Hepatocyte (in vitro differentiated cells): ENCODE data around the gene FMO5. TPM values are rescaled to one million over a fixed set of nuclear protein-coding genes. Genes with fewer than 3 reads are reported as not detected.

ENCODE experiments used
- DNase-seq: peaks from one replicate; pipeline ENCODE4 v3.0.0-alpha.2; 2016; ENCODE audit warnings: low spot score
- H2AFZ ChIP-seq: fragments of 200-600 bp; sonication (generic); 2 replicates; pipeline ENCODE4 v1.6.0; 2016; ENCODE audit warnings: antibody characterized with exemption, mild to moderate bottlenecking
- H3K27ac ChIP-seq: fragments of 200-600 bp; sonication (generic); 2 replicates; pipeline ENCODE4 v1.5.1; 2016; ENCODE audit warnings: mild to moderate bottlenecking
- H3K27me3 ChIP-seq: fragments of 200-600 bp; sonication (generic); 2 replicates; pipeline ENCODE4 v1.6.1; 2016
- H3K36me3 ChIP-seq: fragments of 200-600 bp; sonication (generic); replicated peaks from 2 replicates; pipeline ENCODE4 v1.5.1; 2016; ENCODE audit warnings: low read depth; ENCODE audit not compliant: insufficient read depth
- H3K4me1 ChIP-seq: fragments of 200-600 bp; sonication (generic); 2 replicates; pipeline ENCODE4 v1.5.1; 2016; ENCODE audit warnings: mild to moderate bottlenecking, moderate library complexity; ENCODE audit not compliant: insufficient read depth
- H3K4me2 ChIP-seq: fragments of 200-600 bp; sonication (generic); 2 replicates; pipeline ENCODE4 v1.6.0; 2016
- H3K4me3 ChIP-seq: fragments of 200-600 bp; sonication (generic); 2 replicates; pipeline ENCODE4 v1.5.1; 2016; ENCODE audit warnings: mild to moderate bottlenecking
- H3K79me2 ChIP-seq: fragments of 200-600 bp; sonication (generic); 2 replicates; pipeline ENCODE4 v1.6.0; 2017; ENCODE audit warnings: mild to moderate bottlenecking
- H3K9me2 ChIP-seq: fragments of 200-600 bp; sonication (generic); replicated peaks from 2 replicates; pipeline ENCODE4 v1.6.0; 2017; ENCODE audit warnings: mild to moderate bottlenecking; ENCODE audit not compliant: insufficient read depth
- H3K9me3 ChIP-seq: fragments of 200-600 bp; sonication (generic); 2 replicates; pipeline ENCODE4 v1.5.1; 2016; ENCODE audit warnings: low read depth, mild to moderate bottlenecking
- H4K20me1 ChIP-seq: fragments of 200-600 bp; sonication (generic); 2 replicates; pipeline ENCODE4 v1.6.0; 2016; ENCODE audit warnings: mild to moderate bottlenecking; ENCODE audit not compliant: insufficient read depth, poor library complexity, severe bottlenecking
- CTCF ChIP-seq: fragments of 200-600 bp; sonication (generic); IDR thresholded peaks from 2 replicates; pipeline ENCODE4 v1.5.1; 2016; ENCODE audit warnings: antibody characterized with exemption, mild to moderate bottlenecking; ENCODE audit not compliant: poor library complexity
- EZH2 ChIP-seq: fragments of 200-600 bp; sonication (generic); IDR thresholded peaks from 2 replicates; pipeline ENCODE4 v1.6.1; 2016; ENCODE audit warnings: antibody characterized with exemption, mild to moderate bottlenecking, borderline replicate concordance
- EZH2phosphoT487 ChIP-seq: fragments of 200-600 bp; sonication (generic); IDR thresholded peaks from one replicate; pipeline ENCODE4 v1.6.1; 2018; ENCODE audit warnings: antibody characterized with exemption, mild to moderate bottlenecking, low read depth, moderate library complexity; ENCODE audit not compliant: unreplicated experiment, severe bottlenecking
- WGBS: methylation state at CpG from one replicate; pipeline ENCODE4 v1.1.6; 2016; ENCODE audit warnings: low lambda C conversion rate; ENCODE audit errors: missing lambda C conversion rate; 5-methylcytosine and 5-hydroxymethylcytosine counted together
- polyA plus RNA-seq: library from polyadenylated mRNA; unstranded; fragments of >200 nt; fragmentation: Nextera tagmentation; extraction: Ambion mirVana; gene quantifications from 2 replicates; pipeline ENCODE4 v1.2.1, GENCODE V29; 2016
- total RNA-seq: library from RNA; depleted of rRNA; stranded (reverse); fragments of >200 nt; gene quantifications from 2 replicates; pipeline ENCODE4 v1.2.3, GENCODE V29; 2014

Gene FMO5
- total and polyA plus RNA-seq, 2 experiments from 2014 or later, result 44.6 to 48.6 TPM

- Histone ChIP-seq H3K27me3 (no peaks in the 10 kb centered on the region), H4K20me1 (peaks cover 5% of the 10 kb centered on the region), H3K4me1 (peaks cover 11% of the 10 kb centered on the region), H3K4me2 (no peak overlapping the region), H3K79me2 (peaks cover 80% of the 10 kb centered on the region), H3K9me3 (no peaks in the 10 kb centered on the region), H3K36me3 (no peaks in the 10 kb centered on the region), H3K4me3 (no peak overlapping the region), H3K27ac (no peak overlapping the region), H2AFZ (no peak overlapping the region), H3K9me2 (no peaks in the 10 kb centered on the region)
- DNase-seq, result no peak
- TF ChIP-seq EZH2 (no peak), CTCF (no peak), EZH2phosphoT487 (no peak)
- 80% methylated on average over 2 of the region's 2 CpGs for WGBS
Observed at GRCh38 chr1:147246044-147246690, 21.0 kb upstream of the FMO5 start.

- TF ChIP-seq EZH2 (no peak), CTCF (no peak), EZH2phosphoT487 (no peak)
Observed at GRCh38 chr1:147245586-147246021, 20.5 kb upstream of the FMO5 start.

GRCh38 chr1:147245129-147245528 lies 20.0 kb upstream of the FMO5 start:
- H3K4me2 ChIP-seq, result peak overlapping the region; percentile 79
- no peaks in the 10 kb centered on the region for H3K9me2 ChIP-seq
- no peaks in the 10 kb centered on the region for H3K36me3 ChIP-seq
- peaks cover 5% of the 10 kb centered on the region for H4K20me1 ChIP-seq
- no peak overlapping the region for H3K4me3 ChIP-seq
- peaks cover 11% of the 10 kb centered on the region for H3K4me1 ChIP-seq
- H2AFZ ChIP-seq, result no peak overlapping the region
- no peaks in the 10 kb centered on the region for H3K27me3 ChIP-seq
- H3K79me2 ChIP-seq, result peaks cover 69% of the 10 kb centered on the region
- no peaks in the 10 kb centered on the region for H3K9me3 ChIP-seq
- TF ChIP-seq CTCF (no peak), EZH2phosphoT487 (no peak), EZH2 (no peak)
- 82% methylated on average over 6 of the region's 6 CpGs for WGBS
- DNase-seq, result no peak
- H3K27ac ChIP-seq, result no peak overlapping the region

More at GRCh38 chr1:147245586-147246021, 20.5 kb upstream of the FMO5 start:
- peaks cover 11% of the 10 kb centered on the region for H3K4me1 ChIP-seq
- H3K4me3 ChIP-seq, result no peak overlapping the region
- peaks cover 5% of the 10 kb centered on the region for H4K20me1 ChIP-seq
- H2AFZ ChIP-seq, result no peak overlapping the region
- H3K4me2 ChIP-seq, result no peak overlapping the region
- no peaks in the 10 kb centered on the region for H3K9me3 ChIP-seq
- H3K36me3 ChIP-seq, result no peaks in the 10 kb centered on the region
- no peaks in the 10 kb centered on the region for H3K27me3 ChIP-seq
- H3K9me2 ChIP-seq, result no peaks in the 10 kb centered on the region
- WGBS, result 75% methylated on average over 3 of the region's 3 CpGs
- peaks cover 74% of the 10 kb centered on the region for H3K79me2 ChIP-seq
- no peak for DNase-seq
- H3K27ac ChIP-seq, result no peak overlapping the region
